IMR-90 (cell line): ENCODE data around the gene ZDHHC1. TPM values are rescaled to one million over a fixed set of nuclear protein-coding genes. Genes with fewer than 3 reads are reported as not detected.

Experiments
- ATAC-seq: fragments of 200-7000 bp; cut with Tn5 transposase; 2 replicates; pipeline ENCODE4 v1.9.1; 2020; ENCODE audit warnings: low read depth, mild to moderate bottlenecking, moderate library complexity
- BruUV-seq: library from RNA; stranded (reverse); fragments of 400-500 nt; replicated peaks from 2 replicates; lab custom pipeline; 2021; lab: Mats Ljungman, UMichigan
- CTCF ChIA-PET: fragments of 300-600 bp; formaldehyde crosslinking; extraction: SDS; loops from one replicate; lab custom pipeline; 2021; ENCODE audit warnings: antibody characterized with exemption; lab: Yijun Ruan, JAX
- POLR2A ChIA-PET: fragments of 300-600 bp; sonication (Branson Sonifier 250); formaldehyde crosslinking; loops from one replicate; lab custom pipeline; 2022; ENCODE audit warnings: antibody characterized with exemption; ENCODE audit not compliant: unreplicated experiment; lab: Charles Lee
- DNase-seq: peaks from one replicate; pipeline ENCODE4 v3.0.0; 2013
- H2AFZ ChIP-seq: replicated peaks from 2 replicates; pipeline ENCODE3; 2013; ENCODE audit warnings: low read length, mild to moderate bottlenecking; ENCODE audit not compliant: poor library complexity
- H2AK5ac ChIP-seq: 2 replicates; pipeline ENCODE4 v1.6.1; 2013; ENCODE audit warnings: low read depth, low read length, inconsistent platforms
- H2AK9ac ChIP-seq: replicated peaks from 2 replicates; pipeline ENCODE3; 2013; ENCODE audit warnings: mild to moderate bottlenecking, low read depth, low read length, moderate library complexity; ENCODE audit not compliant: poor library complexity
- H2BK120ac ChIP-seq: 2 replicates; pipeline ENCODE4 v1.6.1; 2013; ENCODE audit warnings: low read depth, low read length, inconsistent platforms
- H2BK15ac ChIP-seq: 3 replicates; pipeline ENCODE4 v1.6.1; 2013; ENCODE audit warnings: low read depth, low read length, inconsistent platforms
- H2BK20ac ChIP-seq: 2 replicates; pipeline ENCODE4 v1.6.1; 2013; ENCODE audit warnings: low read depth, mild to moderate bottlenecking, inconsistent platforms, low read length, moderate library complexity
- H2BK5ac ChIP-seq: 2 replicates; pipeline ENCODE4 v1.6.1; 2013; ENCODE audit warnings: mild to moderate bottlenecking, low read depth, low read length, inconsistent platforms; ENCODE audit not compliant: poor library complexity, severe bottlenecking
- H3K14ac ChIP-seq: replicated peaks from 2 replicates; pipeline ENCODE4 v1.6.1; 2013; ENCODE audit warnings: low read depth, low read length, inconsistent platforms
- H3K18ac ChIP-seq: 2 replicates; pipeline ENCODE4 v1.6.1; 2013; ENCODE audit warnings: low read depth, low read length, control low read depth
- H3K23ac ChIP-seq: 2 replicates; pipeline ENCODE4 v1.6.1; 2013; ENCODE audit warnings: low read depth, low read length, inconsistent platforms
- H3K27ac ChIP-seq: 2 replicates; pipeline ENCODE4 v1.5.1; 2013; ENCODE audit warnings: mild to moderate bottlenecking, control low read depth, low read length; ENCODE audit not compliant: insufficient read depth
- H3K27me3 ChIP-seq: 2 replicates; pipeline ENCODE4 v1.6.1; 2013; ENCODE audit warnings: low read length; ENCODE audit not compliant: control insufficient read depth, insufficient read depth
- H3K36me3 ChIP-seq: 2 replicates; pipeline ENCODE4 v1.6.1; 2013; ENCODE audit warnings: low read length, mixed read lengths; ENCODE audit not compliant: control insufficient read depth, insufficient read depth
- H3K4ac ChIP-seq: 2 replicates; pipeline ENCODE4 v1.6.1; 2013; ENCODE audit warnings: low read depth, low read length, inconsistent platforms
- H3K4me1 ChIP-seq: 2 replicates; pipeline ENCODE4 v1.6.1; 2013; ENCODE audit warnings: low read length, mixed read lengths; ENCODE audit not compliant: control insufficient read depth, insufficient read depth
- H3K4me2 ChIP-seq: 2 replicates; pipeline ENCODE4 v1.6.1; 2013; ENCODE audit warnings: low read depth, mild to moderate bottlenecking, control low read depth, low read length, moderate library complexity
- H3K4me3 ChIP-seq: 2 replicates; pipeline ENCODE4 v1.5.1; 2013; ENCODE audit warnings: low read depth, mild to moderate bottlenecking, control low read depth, low read length, moderate library complexity; ENCODE audit not compliant: insufficient read depth
- H3K56ac ChIP-seq: 2 replicates; pipeline ENCODE4 v1.6.1; 2013; ENCODE audit warnings: low read length, inconsistent platforms; ENCODE audit not compliant: insufficient read depth; ENCODE audit errors: extremely low read depth
- H3K79me1 ChIP-seq, 2 experiments: 2 replicates each; pipeline ENCODE4 v1.6.1; 2013; ENCODE audit warnings: low read length in 2 of 2, inconsistent platforms in 1 of 2, low read depth in 1 of 2
- H3K9ac ChIP-seq: 2 replicates; pipeline ENCODE4 v1.6.1; 2013; ENCODE audit warnings: low read depth, low read length, control low read depth
- H3K9me1 ChIP-seq: 2 replicates; pipeline ENCODE4 v1.6.1; 2013; ENCODE audit warnings: low read length, inconsistent platforms; ENCODE audit not compliant: insufficient read depth
- H3K9me3 ChIP-seq: 2 replicates; pipeline ENCODE4 v1.6.1; 2013; ENCODE audit warnings: low read length; ENCODE audit not compliant: control insufficient read depth, insufficient read depth
- H4K20me1 ChIP-seq: 2 replicates; pipeline ENCODE4 v1.6.1; 2013; ENCODE audit warnings: low read length, inconsistent platforms; ENCODE audit not compliant: insufficient read depth
- H4K5ac ChIP-seq: 2 replicates; pipeline ENCODE4 v1.6.1; 2013; ENCODE audit warnings: mild to moderate bottlenecking, low read depth, low read length, control low read depth
- H4K8ac ChIP-seq, 2 experiments: 2 replicates each; pipeline ENCODE4 v1.6.1; 2013; ENCODE audit warnings: low read depth in 2 of 2, low read length in 2 of 2, control low read depth in 1 of 2, inconsistent platforms in 1 of 2
- H4K91ac ChIP-seq: 2 replicates; pipeline ENCODE4 v1.6.1; 2013; ENCODE audit warnings: low read depth, low read length, inconsistent platforms; ENCODE audit not compliant: insufficient read depth
- BHLHE40 ChIP-seq: fragments of 150-350 bp; IDR thresholded peaks from 2 replicates; pipeline ENCODE4 v1.6.1; 2016; ENCODE audit warnings: mild to moderate bottlenecking, low read depth, low read length
- CHD1 ChIP-seq: IDR thresholded peaks from 2 replicates; pipeline ENCODE4 v1.6.1; 2012; ENCODE audit warnings: low read depth, low read length, improper control_type of control experiment
- FOS ChIP-seq: fragments of 150-350 bp; IDR thresholded peaks from 2 replicates; pipeline ENCODE4 v1.6.1; 2016; ENCODE audit warnings: low read depth, low read length
- MAZ ChIP-seq: IDR thresholded peaks from 2 replicates; pipeline ENCODE4 v1.6.1; 2012; ENCODE audit warnings: low read depth, mild to moderate bottlenecking, low read length, improper control_type of control experiment, moderate library complexity, borderline replicate concordance
- POLR2A ChIP-seq: IDR thresholded peaks from 2 replicates; pipeline ENCODE4 v1.6.1; 2012; ENCODE audit warnings: mild to moderate bottlenecking, low read depth, low read length
- RAD21 ChIP-seq: IDR thresholded peaks from 2 replicates; pipeline ENCODE4 v1.6.1; 2012; ENCODE audit warnings: low read length, improper control_type of control experiment
- RCOR1 ChIP-seq: IDR thresholded peaks from 2 replicates; pipeline ENCODE4 v1.6.1; 2012; ENCODE audit warnings: mild to moderate bottlenecking, low read length, improper control_type of control experiment; ENCODE audit not compliant: insufficient replicate concordance
- RFX5 ChIP-seq: IDR thresholded peaks from 2 replicates; pipeline ENCODE4 v1.8.0; 2012; ENCODE audit warnings: low read depth, mild to moderate bottlenecking, low read length, moderate library complexity
- USF2 ChIP-seq: fragments of 150-350 bp; IDR thresholded peaks from 2 replicates; pipeline ENCODE4 v1.6.1; 2017; ENCODE audit warnings: mild to moderate bottlenecking, antibody characterized with exemption, low read length, low read depth
- WGBS, 2 experiments: methylation state at CpG; one replicate each; pipeline versions ENCODE4 v1.1.5 to v1.1.7; 2013; ENCODE audit warnings: missing lambda C conversion rate in 2 of 2; ENCODE audit not compliant: insufficient read length in 1 of 2; ENCODE audit errors: extremely low coverage in 2 of 2; 5-methylcytosine and 5-hydroxymethylcytosine counted together
- dilution Hi-C: fragments of 300-500 bp; cut with HindIII; formaldehyde crosslinking; loops from one replicate; pipeline ENCODE4 v1.14.3; 2018; ENCODE audit warnings: low sequenced_read_pairs; ENCODE audit not compliant: unreplicated experiment
- in situ Hi-C: fragments of 300-500 bp; cut with MboI; formaldehyde crosslinking; loops from 3 replicates; pipeline ENCODE4 v1.14.3; 2019; ENCODE audit warnings: low sequenced_read_pairs, inconsistent platforms, mixed read lengths
- intact Hi-C: fragments of 100-400 bp; cut with micrococcal nuclease; formaldehyde crosslinking; loops from 2 replicates; pipeline ENCODE4 v1.10.0; 2022
- polyA plus RNA-seq, 3 experiments: library from polyadenylated mRNA; depleted of rRNA; stranded (reverse); fragments of >200 nt; gene quantifications; 2 replicates each; pipeline ENCODE4 v1.2.3, GENCODE V29; 2012; ENCODE audit warnings: low replicate concordance in 1 of 3
- total RNA-seq: library from RNA; depleted of rRNA; stranded (reverse); fragments of >200 nt; gene quantifications from 2 replicates; pipeline ENCODE4 v1.2.3, GENCODE V29; 2012
- TF ChIP-seq, protein P1 (sequence below): fragments of 150-350 bp; IDR thresholded peaks from 2 replicates; pipeline ENCODE4 v1.6.1; 2016; ENCODE audit warnings: low read depth, mild to moderate bottlenecking, low read length, moderate library complexity, borderline replicate concordance

ZDHHC1 gene
- total and polyA plus RNA-seq, 2 of the 4 experiments (the other 2 are of a cell fraction) = 2.0 to 5.9 TPM

- H2BK20ac ChIP-seq = no peak overlapping the region
- H4K20me1 ChIP-seq = no peaks in the 10 kb centered on the region
- H2AK5ac ChIP-seq = no peak overlapping the region
- no peaks in the 10 kb centered on the region for H3K4me1 ChIP-seq
- no peak overlapping the region for H2AK9ac ChIP-seq
- no peak overlapping the region for H3K27ac ChIP-seq
- no TSS peak for BruUV-seq
- in situ Hi-C loops (no loop called here), dilution Hi-C loops (no loop called here), intact Hi-C loops (loop anchor here (5.0 kb wide), 1 partner anchor 38 kb away; no protein-coding TSS in a partner anchor)
- H3K56ac ChIP-seq = no peak overlapping the region
- no peak for TF ChIP-seq USF2
- no peak for TF ChIP-seq BHLHE40
- no peak for TF ChIP-seq POLR2A
- no peak for TF ChIP-seq FOS
- TF ChIP-seq, protein P1, sequence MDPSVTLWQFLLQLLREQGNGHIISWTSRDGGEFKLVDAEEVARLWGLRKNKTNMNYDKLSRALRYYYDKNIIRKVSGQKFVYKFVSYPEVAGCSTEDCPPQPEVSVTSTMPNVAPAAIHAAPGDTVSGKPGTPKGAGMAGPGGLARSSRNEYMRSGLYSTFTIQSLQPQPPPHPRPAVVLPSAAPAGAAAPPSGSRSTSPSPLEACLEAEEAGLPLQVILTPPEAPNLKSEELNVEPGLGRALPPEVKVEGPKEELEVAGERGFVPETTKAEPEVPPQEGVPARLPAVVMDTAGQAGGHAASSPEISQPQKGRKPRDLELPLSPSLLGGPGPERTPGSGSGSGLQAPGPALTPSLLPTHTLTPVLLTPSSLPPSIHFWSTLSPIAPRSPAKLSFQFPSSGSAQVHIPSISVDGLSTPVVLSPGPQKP = no peak
- TF ChIP-seq CHD1 = no peak
- no peak for TF ChIP-seq RAD21
- TF ChIP-seq RCOR1 = no peak
- no peak for TF ChIP-seq RFX5
- no peak for TF ChIP-seq MAZ
- H2AFZ ChIP-seq = no peak overlapping the region
- no peak overlapping the region for H2BK120ac ChIP-seq
- no peak overlapping the region for H3K9ac ChIP-seq
- peaks cover 33% of the 10 kb centered on the region for H3K27me3 ChIP-seq
- H2BK15ac ChIP-seq = no peak overlapping the region
- no peaks in the 10 kb centered on the region for H3K9me3 ChIP-seq
- no peak overlapping the region for H4K8ac ChIP-seq
- H4K91ac ChIP-seq = no peak overlapping the region
- no peak overlapping the region for H4K5ac ChIP-seq
- no peak overlapping the region for H3K4me2 ChIP-seq
- no peak overlapping the region for H3K18ac ChIP-seq
- H2BK5ac ChIP-seq = no peak overlapping the region
- H3K23ac ChIP-seq = no peak overlapping the region
- H3K14ac ChIP-seq = no peak overlapping the region
- ChIA-PET CTCF (interaction anchor here (0.6 to 1.0 kb wide), 2 partner anchors 8 to 15 kb away, joined by 3 read pairs; no protein-coding TSS in a partner anchor), POLR2A (interaction anchor here (0.8 kb wide), 1 partner anchor 43 kb away, joined by 3 read pairs; no protein-coding TSS in a partner anchor)
- WGBS, 2 experiments = 89% methylated on average over 1 of the region's 8 CpGs; no CpG with 5 or more reads in 1 of the 2 experiments
- no peaks in the 10 kb centered on the region; the same call in 1 of the 2 replicates for H3K9me1 ChIP-seq
- no peak overlapping the region for H3K4ac ChIP-seq
- no peaks in the 10 kb centered on the region for H3K79me1 ChIP-seq
- H3K36me3 ChIP-seq = no peaks in the 10 kb centered on the region
- no peak overlapping the region for H3K4me3 ChIP-seq
- ATAC-seq (no peak), DNase-seq (no peak)
These were observed 31.3 kb downstream of the ZDHHC1 start for GRCh38 chr16:67384778-67385510.
